GM21619 (cell line): ENCODE data around the gene HEATR1.

ENCODE experiments used
- ATAC-seq: cut with Tn5 transposase; IDR thresholded peaks from one replicate; pipeline ENCODE4 v1.9.1; 2021; ENCODE audit not compliant: unreplicated experiment

Gene HEATR1

GRCh38 chr1:236543065-236543669 lies 61.1 kb downstream of the HEATR1 start:
- ATAC-seq: no peak

- no peak for ATAC-seq
These were observed 62.6 kb downstream of the HEATR1 start for GRCh38 chr1:236541710-236542109.

GRCh38 chr1:236540813-236541465 lies 63.4 kb downstream of the HEATR1 start:
- ATAC-seq: no peak

GRCh38 chr1:236536540-236536939 lies 67.8 kb downstream of the HEATR1 start:
- no peak for ATAC-seq

DNA sequence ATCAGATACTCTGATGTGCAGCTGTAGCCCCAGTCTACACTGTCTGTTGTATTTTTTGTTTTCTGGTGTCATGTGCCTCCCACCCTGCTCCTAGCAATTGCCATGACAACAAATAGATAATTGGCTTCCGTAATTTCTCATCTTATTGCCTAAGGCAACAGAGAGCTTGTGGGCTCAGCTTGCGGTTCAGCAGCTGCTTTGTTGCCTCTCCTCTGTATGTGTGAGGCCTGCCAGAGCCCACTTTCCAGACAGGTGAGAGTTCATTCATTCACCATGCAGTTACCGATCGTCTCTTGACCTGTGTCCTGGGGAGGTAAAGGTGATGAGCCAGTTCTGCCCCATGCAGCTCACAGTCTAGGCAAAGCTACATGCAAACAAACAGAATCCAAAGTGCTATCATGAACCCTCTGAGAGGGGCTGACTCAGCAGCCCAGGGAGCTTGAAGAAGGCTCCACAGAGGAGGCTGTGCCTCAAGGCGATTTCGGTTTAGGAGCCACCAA lies 68.6 kb downstream of the HEATR1 start:
- ATAC-seq: no peak

DNA sequence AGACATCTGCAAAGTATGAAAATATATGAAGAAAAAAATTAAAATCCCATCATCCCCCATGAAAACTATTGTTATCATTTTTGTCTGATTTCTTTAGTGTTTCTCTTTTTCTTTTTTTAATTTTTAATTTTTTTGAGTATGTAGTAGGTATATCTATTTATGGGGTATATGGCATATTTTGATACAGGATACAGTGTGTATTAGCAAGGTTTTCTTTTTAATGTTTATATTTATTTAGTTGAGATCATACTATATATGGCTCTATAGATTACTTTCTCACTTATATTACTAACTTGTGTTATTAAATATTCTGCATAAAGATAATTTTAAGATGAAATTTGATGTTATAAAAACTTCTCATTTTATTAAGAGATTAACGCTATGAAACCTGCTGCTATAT lies 69.1 kb downstream of the HEATR1 start:
- no peak for ATAC-seq

GRCh38 chr1:236534151-236534651 lies 70.1 kb downstream of the HEATR1 start:
- ATAC-seq: no peak

GRCh38 chr1:236532850-236533249 lies 71.5 kb downstream of the HEATR1 start:
- ATAC-seq: no peak

GRCh38 chr1:236530959-236531358 lies 73.4 kb downstream of the HEATR1 start:
- ATAC-seq: no peak

- no peak for ATAC-seq
These were observed 74.0 kb downstream of the HEATR1 start for GRCh38 chr1:236530286-236530685.

DNA sequence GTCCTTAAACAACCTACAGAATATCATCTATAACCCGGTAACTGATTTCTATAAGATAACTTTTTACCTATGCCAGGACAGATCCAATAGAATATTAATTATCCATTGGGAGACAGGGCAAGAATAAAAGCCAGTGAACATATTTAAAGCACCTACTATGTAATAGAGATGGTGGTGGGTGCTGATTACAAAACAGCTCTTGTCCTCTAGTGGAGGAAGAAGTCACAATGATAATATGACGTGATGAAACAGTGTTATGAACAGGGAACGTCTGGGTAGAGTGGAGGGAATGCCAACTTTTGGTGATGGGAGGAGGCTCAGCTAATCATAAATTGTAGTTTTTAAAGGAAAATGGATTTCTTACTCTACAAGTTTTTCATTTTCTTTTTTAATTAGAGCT lies 78.2 kb downstream of the HEATR1 start:
- no peak for ATAC-seq

GRCh38 chr1:236524895-236525184 lies 79.5 kb downstream of the HEATR1 start:
- peak; percentile 3 for ATAC-seq

- ATAC-seq: peak; percentile 92
These were observed 80.0 kb downstream of the HEATR1 start for GRCh38 chr1:236524142-236524894.

DNA sequence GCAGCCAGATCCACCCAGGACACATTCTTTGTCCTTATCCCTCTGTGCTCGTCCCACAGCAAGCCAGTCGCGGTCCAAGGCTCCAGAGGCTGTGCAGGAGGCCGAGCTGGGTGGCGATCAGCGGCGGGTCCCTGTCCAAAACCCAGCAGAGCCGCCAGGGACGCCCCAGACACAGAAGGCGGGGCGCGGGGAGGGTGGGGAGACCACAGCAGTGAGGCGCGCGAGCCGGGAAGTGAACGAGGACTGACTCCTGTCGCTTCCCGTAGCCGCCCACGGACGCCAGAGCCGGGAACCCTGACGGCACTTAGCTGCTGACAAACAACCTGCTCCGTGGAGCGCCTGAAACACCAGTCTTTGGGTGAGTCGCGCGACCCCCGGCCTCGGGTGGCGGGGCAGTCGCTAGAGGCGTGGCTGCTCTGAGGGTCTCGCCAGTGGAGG lies 80.6 kb downstream of the HEATR1 start, which contains the start of gene LGALS8:
Gene LGALS8, plus strand, starts transcription at position 279 of the 438 bp plus-strand sequence. CDS start 2,089 bp downstream, outside the sequence.
- peak; percentile 54 for ATAC-seq

DNA sequence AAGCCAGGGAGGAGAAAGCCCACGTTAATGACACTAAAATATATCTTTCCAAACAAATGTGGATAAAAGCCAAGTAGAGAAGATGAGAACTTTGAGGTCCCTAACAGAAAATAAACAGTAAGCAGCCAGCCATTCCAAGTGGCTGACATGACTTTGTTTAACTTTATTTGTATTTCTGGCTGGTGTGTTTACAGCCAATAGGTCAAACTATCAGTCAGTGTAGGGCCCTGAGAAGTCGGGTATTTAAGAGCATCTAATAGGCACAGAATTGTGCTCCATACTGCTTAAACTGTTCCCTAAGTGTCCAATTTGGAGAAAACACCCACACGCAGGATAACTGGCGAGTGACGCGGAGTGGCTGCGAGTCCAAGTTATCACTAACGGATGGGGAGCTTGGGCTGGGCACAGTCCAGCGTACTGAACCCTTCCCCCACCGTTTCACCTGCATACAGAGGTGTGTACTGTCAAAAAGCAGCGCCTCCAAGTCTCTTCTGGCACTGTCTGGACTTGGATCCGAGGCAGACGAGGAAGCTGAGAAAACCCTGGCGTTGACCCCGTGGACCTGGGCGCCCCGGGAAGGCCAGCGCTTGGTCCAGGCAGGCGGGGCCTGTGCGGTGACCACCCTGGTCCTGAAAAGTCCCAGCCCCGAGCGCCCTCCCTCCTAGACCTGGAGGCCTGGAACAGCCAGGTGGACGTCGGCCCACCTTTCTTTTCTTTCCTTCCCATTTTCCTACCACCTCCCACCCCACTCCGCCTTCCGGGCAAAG lies 81.2 kb downstream of the HEATR1 start:
- peak; percentile 2 for ATAC-seq

DNA sequence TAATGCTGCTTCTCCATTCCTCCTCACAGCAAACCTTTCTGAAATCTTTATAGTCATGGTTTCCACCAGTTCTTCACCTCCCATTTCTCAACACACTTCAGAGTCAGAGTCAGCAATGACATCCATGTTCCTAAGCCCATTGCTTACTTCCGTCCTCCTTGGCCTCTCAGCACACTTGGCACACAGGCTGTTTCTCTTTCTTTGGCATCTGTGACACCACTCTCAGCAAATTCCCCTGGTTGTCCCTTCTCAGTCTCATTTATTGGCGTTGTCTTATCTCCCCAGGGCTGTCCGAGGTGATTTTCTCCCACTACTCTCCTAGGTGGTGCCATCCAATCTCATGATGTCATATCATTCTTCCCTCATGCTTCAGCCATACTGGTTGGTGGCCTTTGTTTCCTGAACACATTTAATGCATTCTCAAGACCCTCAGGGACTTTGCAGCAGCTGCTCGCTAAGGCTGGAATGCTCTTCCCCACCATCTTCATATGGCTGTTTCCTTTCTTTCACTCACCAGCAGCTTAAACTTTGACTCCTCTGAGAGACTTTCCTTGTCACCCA lies 83.8 kb downstream of the HEATR1 start:
- no peak for ATAC-seq

GRCh38 chr1:236518322-236518721 lies 86.0 kb downstream of the HEATR1 start:
- ATAC-seq: no peak

DNA sequence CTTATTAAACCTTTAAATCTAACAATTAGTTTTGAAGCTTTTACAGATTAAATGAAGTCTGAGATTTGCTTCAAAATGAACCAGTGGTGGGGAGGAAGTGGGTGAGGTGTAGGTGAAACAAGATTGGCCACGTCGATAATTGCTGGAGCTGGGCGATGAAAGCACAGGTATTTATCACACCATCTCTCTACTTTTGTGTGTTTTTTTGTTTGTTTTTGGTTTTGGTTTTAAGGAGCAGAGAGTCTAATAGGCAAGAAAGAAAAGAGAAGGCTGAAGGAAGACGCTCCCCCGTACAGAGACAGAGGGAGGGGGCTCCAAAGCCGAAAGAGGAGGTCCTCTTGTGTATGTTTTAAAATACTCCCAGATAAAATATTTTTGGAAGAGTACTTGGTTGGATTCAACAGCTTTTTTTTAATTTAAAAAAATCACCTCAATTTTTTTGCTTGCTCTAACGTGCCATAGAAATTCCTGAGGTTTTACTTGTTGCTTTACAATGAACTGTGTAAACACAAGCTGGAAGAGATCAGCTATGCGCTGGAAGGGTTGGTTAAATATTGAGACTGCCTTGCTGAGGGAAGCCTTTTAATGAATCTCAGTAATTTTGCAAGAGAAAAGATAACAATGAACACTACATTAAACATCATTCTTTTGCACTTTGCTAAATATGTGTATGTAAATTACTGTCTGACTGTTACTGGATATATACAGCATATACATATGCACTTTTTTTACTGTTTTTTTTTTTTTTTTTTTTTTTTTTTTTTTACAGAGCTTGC lies 87.2 kb downstream of the HEATR1 start:
- ATAC-seq: no peak

GRCh38 chr1:236515443-236515958 lies 88.8 kb downstream of the HEATR1 start:
- no peak for ATAC-seq
